Measurements from ENCODE around the gene ERCC2. TPM values are rescaled to one million over a fixed set of nuclear protein-coding genes. Genes with fewer than 3 reads are reported as not detected.

Gene ERCC2
- total and polyA plus RNA-seq, 2 of the 4 experiments (the other 2 are of a cell fraction) = 30.6 to 66.5 TPM

DNA sequence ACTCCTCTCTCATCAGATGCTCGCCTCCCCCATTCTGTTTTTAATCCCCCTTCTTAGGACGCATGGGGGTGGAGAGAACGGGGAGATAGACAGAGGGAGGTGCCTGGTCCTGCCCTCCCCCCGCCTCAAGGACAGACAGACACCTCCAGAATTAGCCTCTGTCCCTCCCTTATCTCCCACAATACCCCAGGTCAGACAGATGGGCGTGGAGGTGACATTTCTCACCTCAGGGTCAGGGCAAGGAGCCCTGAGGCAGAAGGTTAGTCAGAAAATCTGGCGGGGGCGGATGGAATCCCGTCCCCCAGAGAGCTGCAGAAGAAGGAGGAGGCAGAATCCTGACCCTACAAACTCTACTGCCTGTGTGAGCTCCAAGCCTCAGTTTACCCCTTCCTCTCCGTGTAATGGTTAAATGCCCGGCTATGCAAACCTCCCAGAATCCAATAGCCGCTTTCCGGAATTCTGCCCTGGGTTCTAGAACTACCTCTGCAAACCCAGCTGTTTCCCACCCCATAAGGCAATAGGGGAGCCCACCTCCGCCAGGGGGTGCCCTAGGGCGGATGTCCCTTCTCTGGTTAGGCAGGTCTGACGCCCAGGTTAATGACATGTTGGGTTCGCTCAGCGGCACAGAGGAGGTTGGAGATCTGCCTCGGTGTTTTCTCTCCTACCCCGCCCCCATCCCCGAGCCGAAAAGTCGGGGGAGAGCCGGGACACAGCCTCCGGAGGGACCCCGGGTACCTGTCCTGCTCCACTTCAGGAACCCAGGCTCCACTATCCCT lies 33.6 kb upstream of the ERCC2 start:
- Histone ChIP-seq H4K91ac (ENCODE audit: insufficient read depth, low read depth, low read length) (peak overlapping the region; percentile 91; the same call in 1 of the 2 replicates), H3K27ac (ENCODE audit: insufficient read depth, low read length) (no peak overlapping the region; the same call in 1 of the 2 replicates), H3K23ac (ENCODE audit: low read depth, low read length) (peak overlapping the region; percentile 79; the same call in 1 of the 2 replicates), H3K4me3 (ENCODE audit: insufficient read depth, low read depth, low read length) (peak overlapping the region; percentile 89), H4K20me1 (ENCODE audit: insufficient read depth, low read length) (no peaks in the 10 kb centered on the region; the same call in 1 of the 2 replicates), H2AFZ (replicated peaks; ENCODE audit: low read length, poor library complexity) (peak overlapping the region; percentile 88), H3K79me1 (ENCODE audit: low read depth in 1 of 2, low read length in 2 of 2) (peaks cover 10 to 66% of the 10 kb centered on the region in 2 experiments; a peak in 3 of 4 replicates), H3K36me3 (ENCODE audit: control insufficient read depth, insufficient read depth, low read length) (no peaks in the 10 kb centered on the region; the same call in 1 of the 2 replicates), H3K9me3 (ENCODE audit: control insufficient read depth, insufficient read depth, low read length) (no peaks in the 10 kb centered on the region), H4K5ac (ENCODE audit: low read depth, low read length) (peak overlapping the region; percentile 67; the same call in 1 of the 2 replicates), H3K9me1 (ENCODE audit: insufficient read depth, low read length) (peaks cover 6% of the 10 kb centered on the region; the same call in 1 of the 2 replicates), H2BK15ac (ENCODE audit: low read depth, low read length) (peak overlapping the region; percentile 93; the same call in 1 of the 3 replicates), H2AK5ac (ENCODE audit: low read depth, low read length) (peak overlapping the region; percentile 87), H3K4ac (ENCODE audit: low read depth, low read length) (peak overlapping the region; percentile 91), H4K8ac (ENCODE audit: low read depth in 2 of 2, low read length in 2 of 2) (peak overlapping the region; percentile 16 to 76), H3K4me2 (ENCODE audit: low read depth, low read length) (peak overlapping the region; percentile 73), H2BK20ac (ENCODE audit: low read depth, low read length) (peak overlapping the region; percentile 63; the same call in 1 of the 2 replicates), H3K9ac (ENCODE audit: low read depth, low read length) (peak overlapping the region; percentile 34; the same call in 1 of the 2 replicates), H2BK5ac (ENCODE audit: low read depth, low read length, poor library complexity, severe bottlenecking) (no peak overlapping the region), H2BK120ac (ENCODE audit: low read depth, low read length) (peak overlapping the region; percentile 93), H3K27me3 (ENCODE audit: control insufficient read depth, insufficient read depth, low read length) (no peaks in the 10 kb centered on the region), H3K56ac (ENCODE audit: extremely low read depth, insufficient read depth, low read length) (0 out of 2 replicates have a peak overlapping the region, but pooled peaks have one; percentile 26), H3K14ac (replicated peaks; ENCODE audit: low read depth, low read length) (peak overlapping the region; percentile 80), H2AK9ac (replicated peaks; ENCODE audit: low read depth, low read length, poor library complexity) (peak overlapping the region; percentile 97), H3K4me1 (ENCODE audit: control insufficient read depth, insufficient read depth, low read length) (peaks cover 5% of the 10 kb centered on the region), H3K18ac (ENCODE audit: low read depth, low read length) (no peak overlapping the region)
- ChIA-PET POLR2A (ENCODE audit: unreplicated experiment) (no interaction called here), CTCF (no interaction called here)
- TF ChIP-seq RAD21 (IDR thresholded peaks at IDR 0.05; ENCODE audit: low read length) (peak; percentile 11; the same call in 1 of the 2 replicates), BHLHE40 (IDR thresholded peaks at IDR 0.05; ENCODE audit: low read depth, low read length) (no peak)
- TF ChIP-seq, protein P1, sequence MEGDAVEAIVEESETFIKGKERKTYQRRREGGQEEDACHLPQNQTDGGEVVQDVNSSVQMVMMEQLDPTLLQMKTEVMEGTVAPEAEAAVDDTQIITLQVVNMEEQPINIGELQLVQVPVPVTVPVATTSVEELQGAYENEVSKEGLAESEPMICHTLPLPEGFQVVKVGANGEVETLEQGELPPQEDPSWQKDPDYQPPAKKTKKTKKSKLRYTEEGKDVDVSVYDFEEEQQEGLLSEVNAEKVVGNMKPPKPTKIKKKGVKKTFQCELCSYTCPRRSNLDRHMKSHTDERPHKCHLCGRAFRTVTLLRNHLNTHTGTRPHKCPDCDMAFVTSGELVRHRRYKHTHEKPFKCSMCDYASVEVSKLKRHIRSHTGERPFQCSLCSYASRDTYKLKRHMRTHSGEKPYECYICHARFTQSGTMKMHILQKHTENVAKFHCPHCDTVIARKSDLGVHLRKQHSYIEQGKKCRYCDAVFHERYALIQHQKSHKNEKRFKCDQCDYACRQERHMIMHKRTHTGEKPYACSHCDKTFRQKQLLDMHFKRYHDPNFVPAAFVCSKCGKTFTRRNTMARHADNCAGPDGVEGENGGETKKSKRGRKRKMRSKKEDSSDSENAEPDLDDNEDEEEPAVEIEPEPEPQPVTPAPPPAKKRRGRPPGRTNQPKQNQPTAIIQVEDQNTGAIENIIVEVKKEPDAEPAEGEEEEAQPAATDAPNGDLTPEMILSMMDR (conservative IDR thresholded peaks at IDR 0.05; ENCODE audit: low read depth, low read length) = peak; percentile 44
- 8% methylated on average over 13 of the region's 25 CpGs; no CpG with 5 or more reads in 1 of the 2 experiments for WGBS, 2 experiments (ENCODE audit: extremely low coverage in 2 of 2, insufficient read length in 1 of 2)
- intact Hi-C loops (cut with micrococcal nuclease) = no loop called here
- no TSS peak for BruUV-seq (replicated peaks)
- in situ Hi-C loops (cut with MboI; ENCODE audit: low sequenced_read_pairs) = no loop called here
- dilution Hi-C loops (cut with HindIII; ENCODE audit: low sequenced_read_pairs, unreplicated experiment) = no loop called here
- ATAC-seq (ENCODE audit: low read depth) = no peak
- no peak for DNase-seq

All from IMR-90 (cell line).